Measurements from ENCODE around the gene TCF7L1. TPM values are rescaled to one million over a fixed set of nuclear protein-coding genes. Genes with fewer than 3 reads are reported as not detected.
A peak's percentile ranks its signal among the peaks of the same experiment; 100 is the strongest.

TCF7L1 gene
- total RNA-seq, 2 donors from 2014 or later = 0.12 TPM; not detected in 1

DNA sequence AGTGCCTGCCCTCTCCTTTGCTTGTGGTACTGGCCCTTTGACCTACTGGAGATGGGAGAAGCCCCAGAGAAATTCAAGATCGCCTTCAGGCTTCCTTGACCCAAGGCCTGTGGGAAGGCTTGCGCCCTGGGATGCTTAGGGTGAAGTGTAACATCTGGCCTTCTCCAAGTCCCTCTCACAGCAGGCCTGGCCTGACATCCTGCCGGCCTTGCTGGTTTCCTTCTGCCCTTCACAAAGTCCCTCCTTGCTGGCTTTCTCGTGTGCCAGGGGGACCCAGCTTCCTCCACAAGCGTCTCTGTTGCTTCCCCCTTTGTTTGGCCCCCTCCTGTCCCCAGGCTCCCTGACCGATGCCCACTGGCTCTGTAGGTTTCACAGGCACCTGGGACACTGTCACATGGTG, 26.4 kb downstream of the TCF7L1 start:
- Mint-ChIP-seq H3K4me3 (no peak overlapping the region), H3K4me1 (no peaks in the 10 kb centered on the region), H3K36me3 (ENCODE audit: low read depth) (no peaks in the 10 kb centered on the region)

DNA sequence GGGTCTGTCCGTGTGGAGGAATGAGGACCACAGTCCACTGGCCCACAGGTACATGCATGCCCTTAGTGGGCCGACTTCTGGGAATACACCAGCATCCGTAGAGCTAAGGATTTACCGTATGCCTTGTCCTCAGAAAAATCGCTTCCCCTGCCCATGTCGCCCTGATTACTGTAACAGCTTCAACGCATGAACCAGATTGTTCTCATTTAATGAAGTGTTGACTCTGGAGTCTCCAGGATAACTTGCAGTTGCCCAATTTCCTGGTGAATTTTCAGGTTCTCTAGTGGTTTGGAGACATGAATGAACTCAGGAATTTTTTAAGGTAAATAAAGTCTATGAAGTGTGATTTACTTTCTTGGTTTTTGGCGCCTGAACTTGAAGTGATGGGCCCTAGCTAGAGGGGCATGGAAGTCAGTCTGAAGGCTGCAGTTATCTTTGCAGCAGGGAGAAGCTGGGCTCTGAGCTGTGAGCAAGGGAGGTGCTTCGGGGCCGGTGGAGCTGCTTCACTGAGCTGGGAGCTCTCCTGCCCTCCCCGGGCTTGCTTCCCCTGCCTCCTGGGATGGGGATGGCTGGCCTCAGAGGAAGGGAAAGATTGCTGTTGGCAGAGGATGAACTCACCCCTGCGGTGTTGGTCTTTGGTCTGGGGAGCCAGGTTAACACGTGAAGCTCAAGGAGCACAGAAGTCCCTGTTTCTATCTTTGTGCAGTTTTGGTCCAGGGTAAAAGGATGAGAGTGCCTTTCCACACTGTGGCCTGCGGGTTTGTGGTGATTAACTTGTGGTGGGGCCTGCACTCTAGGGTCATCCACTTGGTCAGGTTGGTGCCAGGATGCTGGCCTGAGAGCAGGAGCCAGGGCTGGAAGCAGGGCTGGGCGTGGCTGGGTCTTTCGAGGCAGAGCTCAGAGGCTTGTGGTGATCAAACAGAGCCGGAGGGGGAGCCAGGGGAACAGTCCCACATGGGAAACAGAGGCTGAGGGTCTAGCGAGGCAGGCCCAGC, 28.1 kb downstream of the TCF7L1 start:
- Mint-ChIP-seq H3K27ac (no peak overlapping the region), H3K4me3 (no peak overlapping the region), H3K36me3 (ENCODE audit: low read depth) (no peaks in the 10 kb centered on the region), H3K4me1 (no peaks in the 10 kb centered on the region), H3K27me3 (peaks cover 48% of the 10 kb centered on the region)
- DNase-seq (no peak), ATAC-seq (no peak)
- H3K9me3 ChIP-seq (ENCODE audit: control insufficient read depth, low read length, poor library complexity, severe bottlenecking) = no peaks in the 10 kb centered on the region

More for the DNA sequence above, 26.4 kb downstream of the TCF7L1 start:
- ATAC-seq (no peak), DNase-seq (no peak)
- Mint-ChIP-seq H3K27ac (peak overlapping the region; percentile 89), H3K27me3 (peaks cover 53% of the 10 kb centered on the region)
- H3K9me3 ChIP-seq (ENCODE audit: control insufficient read depth, low read length, poor library complexity, severe bottlenecking) = no peaks in the 10 kb centered on the region

DNA sequence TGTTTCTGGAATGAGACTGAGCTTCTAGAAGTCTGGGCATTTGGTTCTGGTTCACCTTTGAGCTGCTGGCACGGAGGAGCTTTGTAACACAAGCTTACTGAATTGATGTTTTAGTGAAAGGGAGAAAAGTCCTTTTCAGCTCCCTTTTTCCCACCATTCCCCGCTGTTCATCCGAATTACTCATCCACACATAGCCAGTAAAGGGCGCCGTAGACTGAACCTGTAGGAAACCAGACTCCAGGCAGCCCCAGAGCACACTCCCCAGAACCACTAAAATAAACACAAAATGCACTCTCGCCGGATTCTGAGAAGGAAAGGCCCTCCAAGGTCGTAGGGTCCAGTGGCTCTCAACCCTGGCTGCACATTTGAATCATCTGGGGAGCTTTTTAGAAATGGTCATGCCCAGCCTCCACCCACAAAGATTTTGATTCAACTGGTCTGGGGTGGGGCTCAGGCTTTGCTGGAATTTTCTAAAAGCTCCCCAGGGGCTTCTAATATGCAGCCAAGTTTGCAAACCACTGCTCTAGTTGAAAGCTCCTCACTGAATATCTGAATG, 29.6 kb downstream of the TCF7L1 start:
- H3K36me3 Mint-ChIP-seq (ENCODE audit: low read depth) = peaks cover under 1% of the 10 kb centered on the region
- no peaks in the 10 kb centered on the region for H3K4me1 Mint-ChIP-seq
- H3K27me3 Mint-ChIP-seq = peaks cover 42% of the 10 kb centered on the region
- no peak overlapping the region for H3K27ac Mint-ChIP-seq
- no peaks in the 10 kb centered on the region for H3K9me3 ChIP-seq (ENCODE audit: control insufficient read depth, low read length, poor library complexity, severe bottlenecking)
- no peak for ATAC-seq
- no peak overlapping the region for H3K4me3 Mint-ChIP-seq
- DNase-seq = no peak

DNA sequence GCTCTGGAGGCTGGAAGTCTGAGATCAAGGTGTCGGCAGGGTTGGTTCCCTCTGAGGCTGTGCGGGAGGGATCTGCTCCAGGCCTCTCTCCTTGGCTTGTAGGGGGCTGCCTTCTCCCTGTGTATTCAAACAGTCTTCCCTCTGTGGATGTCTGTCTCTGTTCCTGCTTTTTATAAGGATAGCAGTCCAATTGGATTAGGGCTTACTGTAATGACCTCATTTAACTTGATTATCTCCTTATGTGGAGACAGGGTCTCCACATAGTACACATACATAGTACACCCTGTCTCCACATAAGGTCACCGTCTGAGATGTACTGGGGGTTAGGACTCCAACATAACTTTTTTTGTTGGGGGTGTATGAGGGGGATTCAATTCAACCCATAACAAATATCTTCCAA, 30.5 kb downstream of the TCF7L1 start:
- H3K4me1 Mint-ChIP-seq = no peaks in the 10 kb centered on the region
- no peak overlapping the region for H3K4me3 Mint-ChIP-seq
- H3K36me3 Mint-ChIP-seq (ENCODE audit: low read depth) = peaks cover 2% of the 10 kb centered on the region
- H3K27ac Mint-ChIP-seq = no peak overlapping the region
- peaks cover 45% of the 10 kb centered on the region for H3K27me3 Mint-ChIP-seq
- no peak for ATAC-seq
- H3K9me3 ChIP-seq (ENCODE audit: control insufficient read depth, low read length, poor library complexity, severe bottlenecking) = no peaks in the 10 kb centered on the region
- DNase-seq = no peak

DNA sequence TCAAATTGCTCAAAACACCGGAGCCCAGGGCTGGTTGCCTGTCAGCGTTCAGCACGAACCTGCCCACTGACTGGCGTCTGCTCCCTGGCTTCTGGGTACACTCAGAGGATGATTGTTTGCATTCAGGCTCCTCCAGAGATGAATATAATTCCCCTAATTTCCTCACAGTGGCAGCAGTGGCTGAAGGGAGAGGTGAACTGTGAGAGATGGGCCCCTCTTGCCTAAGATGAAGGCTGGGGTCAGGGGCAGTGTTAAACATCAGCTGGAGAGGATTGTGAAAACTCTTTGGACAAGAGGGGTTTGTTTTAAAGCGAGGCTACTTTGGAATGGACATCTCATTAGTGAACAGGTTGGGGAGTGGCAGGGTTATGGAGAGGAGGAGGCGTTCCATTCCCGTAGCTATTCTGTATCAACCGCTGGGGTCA, 31.0 kb downstream of the TCF7L1 start:
- Mint-ChIP-seq H3K4me3 (no peak overlapping the region), H3K4me1 (no peaks in the 10 kb centered on the region), H3K27ac (no peak overlapping the region), H3K27me3 (peaks cover 45% of the 10 kb centered on the region), H3K36me3 (ENCODE audit: low read depth) (peaks cover 2% of the 10 kb centered on the region)
- no peaks in the 10 kb centered on the region for H3K9me3 ChIP-seq (ENCODE audit: control insufficient read depth, low read length, poor library complexity, severe bottlenecking)
- DNase-seq = no peak
- ATAC-seq = no peak

DNA sequence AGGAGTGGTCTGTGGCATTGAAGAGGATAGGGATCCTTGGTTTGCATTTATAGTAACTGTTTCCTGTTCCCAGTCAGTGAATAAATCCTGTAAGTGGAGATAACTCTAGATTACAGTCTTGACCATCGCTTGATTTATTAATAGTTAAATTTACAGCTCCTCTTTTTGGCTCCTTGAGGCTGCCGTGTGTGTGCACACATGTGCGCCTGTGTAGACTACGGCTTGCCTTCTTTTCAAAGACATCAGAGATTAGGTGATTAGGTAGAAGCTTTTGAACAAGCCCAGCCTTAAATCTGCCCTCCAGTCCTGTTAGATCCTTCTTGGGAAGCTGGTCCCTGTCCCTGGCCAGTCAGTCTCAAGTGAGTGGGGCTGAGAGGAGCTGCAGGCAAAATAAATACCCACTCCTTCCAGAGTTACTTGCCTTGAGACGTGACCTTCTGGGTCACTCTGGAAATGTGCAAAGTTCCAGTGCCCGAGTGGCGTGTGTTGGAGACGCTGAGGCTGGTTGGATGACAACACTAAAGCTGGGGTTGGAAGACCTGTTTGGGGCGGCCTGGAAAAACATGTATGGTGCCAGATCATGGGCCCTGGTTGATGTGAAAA, 32.0 kb downstream of the TCF7L1 start:
- no peaks in the 10 kb centered on the region for H3K9me3 ChIP-seq (ENCODE audit: control insufficient read depth, low read length, poor library complexity, severe bottlenecking)
- no peak overlapping the region for H3K27ac Mint-ChIP-seq
- DNase-seq = no peak

DNA sequence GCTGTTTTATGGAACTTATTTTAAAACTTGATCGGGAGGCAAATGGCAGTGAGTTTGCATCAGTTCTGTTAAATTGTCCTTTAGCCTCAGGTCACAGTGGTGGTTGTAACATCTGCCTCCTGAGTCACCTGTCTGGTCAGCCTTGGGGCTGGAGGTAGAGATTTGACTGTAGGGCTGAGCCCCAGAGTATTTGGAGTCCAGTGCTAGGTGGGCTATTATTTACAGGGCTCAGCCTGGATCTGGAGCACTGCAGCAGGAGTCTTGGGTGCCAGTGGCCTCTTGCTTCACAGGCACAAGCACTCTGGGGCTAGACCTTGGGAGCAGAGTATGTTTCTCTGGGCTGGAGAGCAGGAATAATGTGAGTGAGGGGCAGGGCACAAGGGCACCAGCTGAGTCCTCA, 32.8 kb downstream of the TCF7L1 start:
- no peaks in the 10 kb centered on the region for H3K4me1 Mint-ChIP-seq
- no peak for ATAC-seq
- H3K27ac Mint-ChIP-seq = no peak overlapping the region
- H3K4me3 Mint-ChIP-seq = no peak overlapping the region
- no peak for DNase-seq
- H3K9me3 ChIP-seq (ENCODE audit: control insufficient read depth, low read length, poor library complexity, severe bottlenecking) = no peaks in the 10 kb centered on the region
- peaks cover 2% of the 10 kb centered on the region for H3K36me3 Mint-ChIP-seq (ENCODE audit: low read depth)
- H3K27me3 Mint-ChIP-seq = peaks cover 43% of the 10 kb centered on the region

More for the DNA sequence above, 32.0 kb downstream of the TCF7L1 start:
- no peak overlapping the region for H3K4me3 Mint-ChIP-seq
- no peak for ATAC-seq
- peaks cover 2% of the 10 kb centered on the region for H3K36me3 Mint-ChIP-seq (ENCODE audit: low read depth)
- peaks cover 44% of the 10 kb centered on the region for H3K27me3 Mint-ChIP-seq
- no peaks in the 10 kb centered on the region for H3K4me1 Mint-ChIP-seq

DNA sequence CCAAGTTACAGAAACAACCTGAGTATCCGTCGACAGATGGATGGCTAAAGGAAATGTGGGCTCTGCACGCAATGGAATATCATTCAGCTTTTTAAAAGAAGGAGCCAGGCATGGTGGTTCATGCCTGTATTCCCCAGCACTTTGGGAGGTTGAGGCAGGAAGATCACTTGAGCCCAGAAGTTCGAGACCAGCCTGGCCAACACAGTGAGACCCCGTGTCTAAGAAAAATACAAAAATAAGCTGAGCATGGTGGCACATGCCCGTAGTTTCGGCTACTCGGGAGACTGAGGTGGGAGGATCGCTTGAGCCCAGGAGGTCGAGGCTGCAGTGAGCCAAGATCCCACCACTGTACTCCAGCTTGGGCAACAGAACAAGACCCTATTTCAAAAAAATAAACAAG, 34.3 kb downstream of the TCF7L1 start:
- ATAC-seq (no peak), DNase-seq (no peak)
- no peaks in the 10 kb centered on the region for H3K9me3 ChIP-seq (ENCODE audit: control insufficient read depth, low read length, poor library complexity, severe bottlenecking)
- Mint-ChIP-seq H3K27ac (no peak overlapping the region), H3K4me3 (no peak overlapping the region), H3K4me1 (no peaks in the 10 kb centered on the region), H3K36me3 (ENCODE audit: low read depth) (peaks cover 2% of the 10 kb centered on the region), H3K27me3 (peaks cover 35% of the 10 kb centered on the region)

DNA sequence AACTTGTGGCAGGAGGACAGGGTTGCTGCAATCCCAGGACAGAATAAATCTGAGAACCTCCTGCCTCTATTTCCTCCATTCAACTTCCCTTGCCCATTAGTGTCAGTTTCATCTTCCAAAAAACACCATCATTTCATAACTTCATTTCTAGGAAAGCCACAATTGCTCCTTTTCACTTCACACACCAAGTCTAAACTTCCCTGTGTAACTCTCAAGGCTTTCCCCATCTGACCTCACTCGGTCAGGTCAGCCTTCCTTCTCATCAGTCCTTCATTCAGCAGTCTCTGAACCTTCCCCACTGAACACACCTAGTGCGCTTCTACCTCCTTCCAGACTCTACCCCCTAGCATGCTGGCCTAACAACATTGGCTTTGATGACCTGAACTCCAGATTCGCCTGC, 35.8 kb downstream of the TCF7L1 start:
- DNase-seq = no peak
- no peaks in the 10 kb centered on the region for H3K9me3 ChIP-seq (ENCODE audit: control insufficient read depth, low read length, poor library complexity, severe bottlenecking)
- no peak for ATAC-seq
- Mint-ChIP-seq H3K27me3 (peaks cover 26% of the 10 kb centered on the region), H3K27ac (no peak overlapping the region), H3K4me1 (no peaks in the 10 kb centered on the region), H3K36me3 (ENCODE audit: low read depth) (peaks cover 2% of the 10 kb centered on the region), H3K4me3 (no peak overlapping the region)

DNA sequence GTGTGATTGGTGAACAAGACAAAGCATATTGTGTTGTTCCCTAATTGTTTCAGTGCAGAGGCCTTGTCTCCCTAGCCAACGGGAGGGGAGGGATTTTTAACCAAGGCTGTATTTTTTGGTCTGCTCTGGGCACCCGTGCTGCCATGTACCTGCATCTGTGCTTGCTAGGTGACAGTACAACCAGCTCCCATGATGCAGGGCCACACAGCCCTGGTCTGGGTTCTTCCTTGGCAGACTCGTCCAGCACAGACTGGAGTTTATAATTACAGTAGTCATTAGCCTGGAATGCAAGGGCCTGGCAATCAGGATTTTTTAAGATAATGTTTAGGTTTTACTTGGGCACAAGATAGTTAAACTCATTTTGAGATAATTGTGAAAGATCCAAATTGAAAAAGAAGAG, 36.4 kb downstream of the TCF7L1 start:
- Mint-ChIP-seq H3K4me1 (no peaks in the 10 kb centered on the region), H3K4me3 (no peak overlapping the region), H3K27me3 (peaks cover 21% of the 10 kb centered on the region), H3K27ac (no peak overlapping the region), H3K36me3 (ENCODE audit: low read depth) (peaks cover 2% of the 10 kb centered on the region)
- DNase-seq (no peak), ATAC-seq (no peak)
- no peaks in the 10 kb centered on the region for H3K9me3 ChIP-seq (ENCODE audit: control insufficient read depth, low read length, poor library complexity, severe bottlenecking)

DNA sequence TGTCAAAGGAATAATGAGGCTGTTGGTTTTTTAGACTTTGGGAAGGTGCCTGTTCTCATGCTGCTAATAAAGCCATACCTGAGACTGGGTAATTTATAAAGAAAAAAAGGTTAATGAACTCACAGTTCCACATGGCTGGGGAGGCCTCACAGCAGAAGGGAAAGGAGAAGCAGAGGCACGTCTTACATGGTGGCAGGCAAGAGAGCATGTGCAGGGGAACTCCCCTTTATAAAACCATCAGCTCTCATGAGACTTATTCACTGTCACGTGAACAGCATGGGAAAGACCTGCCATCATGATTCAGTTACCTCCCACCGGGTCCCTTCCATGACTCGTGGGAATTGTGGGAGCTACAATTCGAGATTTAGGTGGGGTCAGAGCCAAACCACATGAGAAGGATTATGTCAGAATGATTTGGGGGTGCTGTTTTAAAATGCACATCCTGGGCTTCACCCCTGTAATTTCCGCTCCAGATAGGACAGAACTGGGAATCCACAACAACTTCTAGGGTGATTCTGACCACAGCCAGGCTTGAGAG, 37.8 kb downstream of the TCF7L1 start:
- DNase-seq = no peak
- H3K36me3 Mint-ChIP-seq (ENCODE audit: low read depth) = peaks cover 5% of the 10 kb centered on the region
- H3K27ac Mint-ChIP-seq = no peak overlapping the region
- H3K9me3 ChIP-seq (ENCODE audit: control insufficient read depth, low read length, poor library complexity, severe bottlenecking) = no peaks in the 10 kb centered on the region
- H3K27me3 Mint-ChIP-seq = peaks cover 34% of the 10 kb centered on the region
- ATAC-seq = no peak
- no peaks in the 10 kb centered on the region for H3K4me1 Mint-ChIP-seq
- H3K4me3 Mint-ChIP-seq = no peak overlapping the region

DNA sequence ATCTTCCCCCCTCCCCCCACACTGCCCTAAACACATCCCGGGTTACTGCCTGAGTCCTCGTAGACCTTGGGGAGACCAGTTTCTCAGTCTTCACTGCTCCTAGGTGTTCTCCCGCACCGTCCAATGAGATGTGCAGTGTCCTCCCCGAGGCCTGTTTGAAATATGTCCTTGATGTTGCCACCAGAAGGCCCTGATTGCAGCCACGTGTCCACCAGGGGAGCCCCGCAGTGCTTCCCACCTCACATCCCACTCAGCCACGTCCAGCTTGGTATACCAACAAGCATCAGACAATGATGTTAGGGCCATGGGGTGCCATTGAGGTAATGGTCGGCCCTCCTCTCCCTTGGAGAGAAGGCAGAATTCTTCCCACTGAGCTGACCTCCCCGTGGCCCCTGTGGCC, 38.7 kb downstream of the TCF7L1 start:
- Mint-ChIP-seq H3K4me1 (no peaks in the 10 kb centered on the region), H3K27me3 (peaks cover 41% of the 10 kb centered on the region), H3K4me3 (no peak overlapping the region), H3K27ac (no peak overlapping the region), H3K36me3 (ENCODE audit: low read depth) (peaks cover 5% of the 10 kb centered on the region)
- no peak for ATAC-seq
- DNase-seq = no peak
- no peaks in the 10 kb centered on the region for H3K9me3 ChIP-seq (ENCODE audit: control insufficient read depth, low read length, poor library complexity, severe bottlenecking)

DNA sequence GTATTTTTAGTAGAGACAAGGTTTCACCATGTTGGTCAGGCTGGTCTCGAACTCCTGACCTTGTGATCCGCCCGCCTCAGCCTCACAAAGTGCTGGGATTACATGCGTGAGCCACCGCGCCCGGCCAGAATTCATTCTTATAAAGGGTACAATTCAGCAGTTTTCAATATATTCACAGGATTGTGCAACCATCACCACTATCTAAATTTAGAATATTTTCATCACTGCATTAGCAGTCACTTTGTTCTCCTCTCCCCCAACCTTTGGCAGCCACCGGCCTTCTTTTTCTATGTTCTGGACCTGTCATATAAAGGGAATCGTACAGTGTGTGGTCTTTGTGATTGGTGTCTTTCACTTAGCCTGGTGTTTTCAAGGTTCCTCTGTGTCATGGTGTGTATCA, 40.7 kb downstream of the TCF7L1 start:
- no peak overlapping the region for H3K4me3 Mint-ChIP-seq
- peaks cover 5% of the 10 kb centered on the region for H3K4me1 Mint-ChIP-seq
- DNase-seq (no peak), ATAC-seq (no peak)
- H3K27me3 Mint-ChIP-seq = peaks cover 31% of the 10 kb centered on the region
- H3K36me3 Mint-ChIP-seq (ENCODE audit: low read depth) = peaks cover 3% of the 10 kb centered on the region
- H3K9me3 ChIP-seq (ENCODE audit: control insufficient read depth, low read length, poor library complexity, severe bottlenecking) = no peaks in the 10 kb centered on the region
- no peak overlapping the region for H3K27ac Mint-ChIP-seq
